NCI-H446 (cell line): ENCODE data around the gene KLK5.
A peak's percentile ranks its signal among the peaks of the same experiment; 100 is the strongest.
"Not testable (repeated sequence)": the region's sequence is repeated elsewhere in the genome, so short reads cannot be mapped to it uniquely, and the experiment has no call there.

Experiments
- DNase-seq, 2 experiments: peaks; one replicate each; lab custom pipeline; 2025; lab: John Stamatoyannopoulos, UW

KLK5 gene

GRCh38 chr19:50952910-50953309 is at the start of gene KLK5:
Gene KLK5 (minus strand): TSS chr19:50953038. CDS start chr19:50952657, 381 bp downstream.
- DNase-seq = no peak

- DNase-seq = no peak
Measured at GRCh38 chr19:51002089-51002532, 49.3 kb upstream of the KLK5 start.

- DNase-seq = no peak
Measured at GRCh38 chr19:51001515-51001914, 48.7 kb upstream of the KLK5 start, which contains the start of gene KLK8. Gene KLK8 (minus strand): TSS chr19:51001604. CDS start chr19:51001167, 437 bp downstream.

- DNase-seq = no peak
Measured at GRCh38 chr19:51000981-51001380, 48.1 kb upstream of the KLK5 start.

GRCh38 chr19:51000426-51000825 is 47.6 kb upstream of the KLK5 start:
- no peak for DNase-seq

- no peak for DNase-seq
Measured at GRCh38 chr19:50998686-50999085, 45.8 kb upstream of the KLK5 start.

- DNase-seq = no peak
Measured at GRCh38 chr19:50998061-50998460, 45.2 kb upstream of the KLK5 start.

GRCh38 chr19:50994129-50994528 is 41.3 kb upstream of the KLK5 start:
- peak in 1 of 2 experiments; percentile 6 for DNase-seq

- DNase-seq = no peak
Measured at GRCh38 chr19:50992666-50993035, 39.8 kb upstream of the KLK5 start.

- not testable (repeated sequence) for DNase-seq
Measured at GRCh38 chr19:50984416-50984815, 31.6 kb upstream of the KLK5 start.

GRCh38 chr19:50983625-50984292 is 30.9 kb upstream of the KLK5 start, which contains the start of gene KLK7:
Gene KLK7 (minus strand): TSS chr19:50983917. CDS start chr19:50982399, 1,518 bp downstream.
- no peak for DNase-seq

GRCh38 chr19:50982186-50982585 is 29.3 kb upstream of the KLK5 start:
- no peak for DNase-seq

- no peak for DNase-seq
Measured at GRCh38 chr19:50981587-50982146, 28.8 kb upstream of the KLK5 start.

GRCh38 chr19:50980208-50980607 is 27.4 kb upstream of the KLK5 start:
- DNase-seq = no peak

GRCh38 chr19:50979758-50980157 is 26.9 kb upstream of the KLK5 start:
- DNase-seq = no peak

- no peak for DNase-seq
Measured at GRCh38 chr19:50978772-50979390, 26.0 kb upstream of the KLK5 start.

- DNase-seq = no peak
Measured at GRCh38 chr19:50977626-50978025, 24.8 kb upstream of the KLK5 start.

GRCh38 chr19:50975766-50976165 is 22.9 kb upstream of the KLK5 start:
- no peak for DNase-seq

- no peak for DNase-seq
Measured at GRCh38 chr19:50974702-50975556, 22.1 kb upstream of the KLK5 start.

GRCh38 chr19:50972795-50973376 is 20.0 kb upstream of the KLK5 start:
- DNase-seq = no peak

GRCh38 chr19:50969810-50970209 is 17.0 kb upstream of the KLK5 start:
- DNase-seq = not testable (repeated sequence)

GRCh38 chr19:50969413-50969760 is 16.5 kb upstream of the KLK5 start, which contains the start of gene KLK6:
Gene KLK6 (minus strand): TSS chr19:50969591. CDS start chr19:50968104, 1,487 bp downstream.
- DNase-seq = no peak
